ENCODE measurements around the gene MALT1.
"Not testable (repeated sequence)": the region's sequence is repeated elsewhere in the genome, so short reads cannot be mapped to it uniquely, and the experiment has no call there.

MALT1 gene, protein sequence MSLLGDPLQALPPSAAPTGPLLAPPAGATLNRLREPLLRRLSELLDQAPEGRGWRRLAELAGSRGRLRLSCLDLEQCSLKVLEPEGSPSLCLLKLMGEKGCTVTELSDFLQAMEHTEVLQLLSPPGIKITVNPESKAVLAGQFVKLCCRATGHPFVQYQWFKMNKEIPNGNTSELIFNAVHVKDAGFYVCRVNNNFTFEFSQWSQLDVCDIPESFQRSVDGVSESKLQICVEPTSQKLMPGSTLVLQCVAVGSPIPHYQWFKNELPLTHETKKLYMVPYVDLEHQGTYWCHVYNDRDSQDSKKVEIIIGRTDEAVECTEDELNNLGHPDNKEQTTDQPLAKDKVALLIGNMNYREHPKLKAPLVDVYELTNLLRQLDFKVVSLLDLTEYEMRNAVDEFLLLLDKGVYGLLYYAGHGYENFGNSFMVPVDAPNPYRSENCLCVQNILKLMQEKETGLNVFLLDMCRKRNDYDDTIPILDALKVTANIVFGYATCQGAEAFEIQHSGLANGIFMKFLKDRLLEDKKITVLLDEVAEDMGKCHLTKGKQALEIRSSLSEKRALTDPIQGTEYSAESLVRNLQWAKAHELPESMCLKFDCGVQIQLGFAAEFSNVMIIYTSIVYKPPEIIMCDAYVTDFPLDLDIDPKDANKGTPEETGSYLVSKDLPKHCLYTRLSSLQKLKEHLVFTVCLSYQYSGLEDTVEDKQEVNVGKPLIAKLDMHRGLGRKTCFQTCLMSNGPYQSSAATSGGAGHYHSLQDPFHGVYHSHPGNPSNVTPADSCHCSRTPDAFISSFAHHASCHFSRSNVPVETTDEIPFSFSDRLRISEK

GRCh38 chr18:58671111-58671631 is at the start of gene MALT1:
Gene MALT1, plus strand, starts transcription at chr18:58671465. Its CDS starts 179 bp downstream, at chr18:58671644.
- DNase-seq, result peak; percentile 82 to 98 (median 88)
- intact Hi-C loops (cut with DNase I), result no loop called here

- DNase-seq, result no peak
- intact Hi-C loops (cut with DNase I), result no loop called here
Measured at GRCh38 chr18:58624011-58624410, 47.3 kb upstream of the MALT1 start.

DNA sequence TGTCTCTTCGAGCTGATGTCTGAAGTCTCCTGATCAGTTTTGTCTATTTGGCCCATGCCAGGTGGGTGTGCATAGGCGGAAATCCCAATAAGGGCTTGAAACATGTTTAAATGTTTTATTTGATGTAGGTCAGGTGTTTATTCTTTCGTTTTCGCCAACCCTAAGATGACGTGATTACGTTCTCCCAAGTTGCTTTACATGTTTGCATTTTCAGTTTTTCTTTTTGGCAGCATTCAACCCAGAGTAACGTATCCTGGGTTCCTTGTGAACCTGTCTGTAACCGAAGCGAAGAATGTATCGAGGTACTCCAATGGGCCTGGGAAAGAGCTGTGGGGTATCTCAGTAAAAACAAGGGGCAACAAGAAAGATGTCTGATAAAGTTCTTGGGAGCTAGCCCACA is 45.4 kb upstream of the MALT1 start:
- no peak for DNase-seq
- intact Hi-C loops (cut with DNase I), result no loop called here

DNA sequence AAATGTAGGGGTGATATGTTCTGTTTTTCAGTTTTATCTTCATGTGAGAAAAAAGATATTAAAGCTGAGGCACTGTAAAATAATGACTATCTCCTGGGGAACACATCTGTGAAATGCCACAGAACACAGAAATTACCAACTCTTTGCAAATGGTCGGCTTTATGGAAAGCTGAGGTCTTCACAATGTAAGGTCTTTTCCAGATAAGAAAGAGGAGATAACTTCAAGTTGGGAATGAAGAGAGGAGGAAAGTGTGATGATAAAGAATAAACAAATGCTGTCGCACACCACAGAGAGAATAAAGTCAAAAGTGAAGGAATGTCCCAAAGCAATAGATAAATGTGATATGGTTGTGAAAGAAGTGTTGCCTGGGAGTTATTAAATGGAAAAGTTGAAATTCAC is 41.2 kb upstream of the MALT1 start:
- intact Hi-C loops (cut with DNase I), result no loop called here
- DNase-seq, result no peak

- intact Hi-C loops (cut with DNase I), result no loop called here
- DNase-seq, result no peak
Measured at GRCh38 chr18:58631301-58631700, 40.0 kb upstream of the MALT1 start.

GRCh38 chr18:58632552-58632951 is 38.7 kb upstream of the MALT1 start:
- DNase-seq, result peak in 1 of 10 donors; percentile 16
- intact Hi-C loops (cut with DNase I), result no loop called here

GRCh38 chr18:58633874-58634273 is 37.4 kb upstream of the MALT1 start:
- no peak for DNase-seq
- intact Hi-C loops (cut with DNase I), result no loop called here

- intact Hi-C loops (cut with DNase I), result no loop called here
- DNase-seq, result no peak
Measured at GRCh38 chr18:58635891-58636290, 35.4 kb upstream of the MALT1 start.

- no peak for DNase-seq
- intact Hi-C loops (cut with DNase I), result no loop called here
Measured at GRCh38 chr18:58637197-58637596, 34.1 kb upstream of the MALT1 start.

DNA sequence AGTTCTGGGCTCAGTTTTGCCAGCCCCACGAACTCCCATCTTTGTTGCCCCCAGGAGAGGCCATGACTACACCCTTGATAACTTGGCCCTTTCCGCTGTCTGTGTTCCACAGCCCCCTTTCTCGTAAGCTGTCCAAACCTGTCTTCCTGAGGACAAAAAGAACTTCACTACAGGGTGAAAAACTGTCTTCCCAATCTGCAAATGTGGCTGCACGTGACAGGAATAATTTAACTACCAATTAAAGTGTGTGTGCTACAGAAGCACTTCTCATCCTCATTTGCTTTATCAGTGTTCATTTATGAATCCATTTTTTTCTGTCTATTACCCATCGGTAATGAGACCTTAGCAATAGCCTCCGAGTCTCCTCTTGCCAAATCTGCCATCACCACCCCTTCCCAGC is 33.3 kb upstream of the MALT1 start:
- intact Hi-C loops (cut with DNase I), result no loop called here
- DNase-seq, result no peak

DNA sequence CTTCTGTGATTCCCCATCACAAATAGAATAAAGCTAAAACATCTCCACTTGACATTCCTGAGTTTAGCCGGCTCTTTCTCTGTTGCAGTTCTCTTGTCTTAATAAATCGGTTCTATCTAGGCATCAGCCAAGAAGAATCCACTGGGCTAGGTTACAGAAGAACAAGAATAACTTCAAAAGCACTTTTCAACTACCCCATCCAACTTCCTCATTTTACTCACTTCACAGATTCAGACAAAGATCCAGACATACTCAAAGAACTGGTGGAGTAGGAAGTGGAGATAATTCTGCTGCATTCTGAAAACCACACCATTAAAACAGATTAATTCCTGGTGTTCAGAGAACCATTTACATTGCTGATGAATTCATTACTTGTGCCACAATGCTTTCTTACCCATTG is 32.8 kb upstream of the MALT1 start:
- intact Hi-C loops (cut with DNase I), result no loop called here
- no peak for DNase-seq

DNA sequence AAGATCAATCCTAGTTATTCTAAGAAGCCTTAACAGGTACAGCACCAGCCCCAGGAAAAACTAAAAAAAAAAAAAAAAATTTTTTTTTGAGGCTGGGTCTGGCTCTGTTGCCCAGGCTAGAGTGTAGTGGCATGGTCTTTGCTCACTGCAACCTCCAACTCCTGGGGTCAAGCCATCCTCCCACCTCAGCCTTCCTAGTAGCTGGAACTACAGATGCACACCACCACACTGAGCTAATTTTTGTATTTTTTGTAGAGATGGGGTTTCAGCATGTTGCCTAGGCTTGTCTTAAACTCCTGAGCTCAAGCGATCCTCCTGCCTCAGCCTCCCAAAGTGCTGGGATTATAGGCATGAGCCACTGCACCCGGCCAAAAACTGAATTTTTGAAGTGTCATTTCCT is 32.0 kb upstream of the MALT1 start:
- DNase-seq, result no peak
- intact Hi-C loops (cut with DNase I), result no loop called here

- no peak for DNase-seq
- intact Hi-C loops (cut with DNase I), result no loop called here
Measured at GRCh38 chr18:58639751-58640427, 31.4 kb upstream of the MALT1 start.

- DNase-seq, result no peak
- intact Hi-C loops (cut with DNase I), result no loop called here
Measured at GRCh38 chr18:58640428-58640805, 30.8 kb upstream of the MALT1 start.

GRCh38 chr18:58640891-58641610 is 30.2 kb upstream of the MALT1 start:
- no peak for DNase-seq
- intact Hi-C loops (cut with DNase I), result no loop called here

DNA sequence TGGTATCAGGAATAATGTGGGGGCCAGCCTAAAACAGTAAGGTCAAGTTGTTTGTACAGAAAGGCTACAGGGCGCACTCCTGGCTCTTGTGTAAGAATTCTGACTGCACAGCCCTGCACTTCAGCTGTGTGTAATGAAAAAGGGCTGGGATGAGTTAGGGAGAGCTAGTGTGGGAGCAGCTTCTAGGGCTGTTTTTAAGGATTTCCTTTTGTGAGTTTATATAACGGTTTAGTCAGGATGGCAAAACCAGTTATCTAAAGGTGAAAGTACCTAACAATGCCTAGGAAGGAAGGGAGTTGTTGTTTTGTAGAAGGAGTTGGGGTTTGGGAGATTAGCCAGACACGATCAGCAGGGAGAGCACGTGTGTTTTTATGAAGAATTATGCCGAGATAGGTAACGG is 27.7 kb upstream of the MALT1 start:
- DNase-seq; intact Hi-C loops (cut with DNase I): not testable (repeated sequence)

DNA sequence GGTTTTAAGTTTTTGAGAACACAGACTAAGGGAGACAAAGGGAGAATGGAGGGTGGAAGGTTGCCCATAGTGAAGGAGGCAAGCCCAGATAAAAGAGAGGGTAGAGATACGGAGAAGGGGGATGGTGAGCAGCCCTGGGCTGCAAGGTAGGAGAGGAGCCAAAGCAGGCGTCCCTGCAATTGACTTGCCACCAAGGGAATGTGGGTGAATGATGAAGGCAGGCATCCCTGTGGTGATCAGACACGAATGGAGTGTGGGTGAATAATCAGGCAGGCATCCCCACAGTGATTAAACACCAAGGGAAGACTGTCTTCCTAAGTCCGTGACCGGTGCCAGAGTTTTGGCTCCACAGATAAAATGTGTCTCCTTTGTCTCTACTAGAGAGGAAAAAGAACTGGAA is 25.9 kb upstream of the MALT1 start:
- intact Hi-C loops (cut with DNase I), result no loop called here
- DNase-seq, result no peak

GRCh38 chr18:58646334-58646862 is 24.9 kb upstream of the MALT1 start:
- DNase-seq, result no peak
- intact Hi-C loops (cut with DNase I), result no loop called here

DNA sequence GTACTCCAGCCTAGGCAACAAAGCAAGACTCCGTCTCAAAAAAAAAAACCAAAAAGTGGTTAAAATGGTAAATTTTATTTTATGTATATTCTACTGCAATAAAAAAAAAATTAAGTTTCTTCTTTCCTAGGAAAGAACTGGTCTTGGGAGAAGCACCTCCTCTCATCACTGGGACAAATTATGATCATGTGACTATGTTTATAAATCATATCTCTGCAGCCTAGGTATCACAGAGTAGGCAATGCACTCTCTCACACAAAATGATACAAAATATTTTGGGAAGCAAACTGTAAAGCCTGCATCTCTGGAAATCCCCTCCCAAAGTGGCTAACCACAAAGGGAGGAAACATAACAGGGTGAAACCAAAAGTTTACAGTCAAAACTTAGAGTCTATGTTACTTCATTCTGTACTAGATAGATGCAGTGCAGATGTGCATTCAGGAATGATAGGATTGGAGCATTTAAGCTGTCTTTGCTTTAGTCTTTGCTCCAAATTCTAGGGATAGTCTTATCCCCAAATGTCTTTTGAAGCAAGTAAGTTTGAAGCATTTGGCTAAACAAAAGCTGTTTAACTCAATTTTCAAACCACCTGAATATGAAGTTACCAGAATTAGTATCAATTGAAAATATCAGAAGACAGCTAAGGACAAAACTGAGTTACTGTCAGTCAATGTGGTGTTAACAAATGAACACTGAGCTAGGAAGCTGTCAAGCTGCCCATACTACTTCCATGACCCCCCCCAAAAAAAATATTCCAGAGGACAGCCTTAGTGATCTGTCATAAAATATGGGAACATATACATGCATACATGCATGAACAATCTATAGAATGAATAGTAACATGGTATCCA is 21.1 kb upstream of the MALT1 start:
- intact Hi-C loops (cut with DNase I), result no loop called here
- DNase-seq, result no peak

All from posterior cingulate gyrus (tissue), 11 donors.